Right ventricle myocardium inferior (tissue), 1 donor: ENCODE data around the gene DLG2. TPM values are rescaled to one million over a fixed set of nuclear protein-coding genes. Genes with fewer than 3 reads are reported as not detected.
"Not testable (repeated sequence)": the region's sequence is repeated elsewhere in the genome, so short reads cannot be mapped to it uniquely, and the experiment has no call there.

Experiments
- ATAC-seq: fragments of 200-7000 bp; cut with Tn5 transposase; one replicate; pipeline ENCODE4 v1.9.1; 2020; ENCODE audit warnings: mild to moderate bottlenecking, moderate library complexity
- DNase-seq: peaks from one replicate; pipeline ENCODE4 v3.0.0; 2021; ENCODE audit errors: missing footprints
- intact Hi-C: fragments of 100-400 bp; cut with DNase I; formaldehyde crosslinking; loops from one replicate; pipeline ENCODE4 v1.11.0; 2022
- total RNA-seq: library from RNA; stranded (reverse); fragmentation: NEBNext Ultra II Directional; extraction: Animal tissue kit (Norgen Biotek cat#: 25700); gene quantifications from one replicate; pipeline ENCODE4 v1.2.1, GENCODE V29; 2021
- donor health status: DM: no; HTN: yes; CAD: no; lungs with severe emphysema.

Gene DLG2
- total RNA-seq, 1 donor from 2014 or later = 5.7 TPM

GRCh38 chr11:83628622-83629355 lies 1998.4 kb downstream of the DLG2 start:
- intact Hi-C loops = no loop called here
- DNase-seq (no peak), ATAC-seq (no peak)

- ATAC-seq (no peak), DNase-seq (no peak)
- intact Hi-C loops = no loop called here
Observed at GRCh38 chr11:83625336-83625735, 2001.8 kb downstream of the DLG2 start.

- DNase-seq = no peak
- no peak for ATAC-seq
- intact Hi-C loops = no loop called here
Observed at GRCh38 chr11:83617671-83618070, 2009.5 kb downstream of the DLG2 start.

GRCh38 chr11:83613767-83614121 lies 2013.4 kb downstream of the DLG2 start:
- DNase-seq = no peak
- ATAC-seq = no peak
- intact Hi-C loops = no loop called here

GRCh38 chr11:83612891-83613766 lies 2014.0 kb downstream of the DLG2 start:
- intact Hi-C loops = no loop called here
- ATAC-seq (no peak), DNase-seq (no peak)

GRCh38 chr11:83611600-83611999 lies 2015.5 kb downstream of the DLG2 start:
- intact Hi-C loops = no loop called here
- DNase-seq (no peak), ATAC-seq (no peak)

- intact Hi-C loops = no loop called here
- ATAC-seq = no peak
- DNase-seq = no peak
Observed at GRCh38 chr11:83611031-83611430, 2016.1 kb downstream of the DLG2 start.

- no peak for ATAC-seq
- no peak for DNase-seq
- intact Hi-C loops = no loop called here
Observed at GRCh38 chr11:83609191-83609590, 2018.0 kb downstream of the DLG2 start.

- ATAC-seq = no peak
- DNase-seq = no peak
- intact Hi-C loops = no loop called here
Observed at GRCh38 chr11:83608571-83608970, 2018.6 kb downstream of the DLG2 start.

GRCh38 chr11:83601914-83602527 lies 2025.1 kb downstream of the DLG2 start:
- intact Hi-C loops = no loop called here
- no peak for DNase-seq
- no peak for ATAC-seq

- ATAC-seq (no peak), DNase-seq (no peak)
- intact Hi-C loops = no loop called here
Observed at GRCh38 chr11:83601201-83601913, 2025.8 kb downstream of the DLG2 start.

GRCh38 chr11:83600661-83601060 lies 2026.5 kb downstream of the DLG2 start:
- ATAC-seq = no peak
- intact Hi-C loops = no loop called here
- no peak for DNase-seq

- ATAC-seq = no peak
Observed at GRCh38 chr11:83599066-83599465, 2028.1 kb downstream of the DLG2 start.

GRCh38 chr11:83587797-83588196 lies 2039.3 kb downstream of the DLG2 start:
- ATAC-seq, DNase-seq, intact Hi-C loops: not testable (repeated sequence)

More at GRCh38 chr11:83599066-83599465, 2028.1 kb downstream of the DLG2 start:
- intact Hi-C loops = no loop called here
- DNase-seq = no peak

- intact Hi-C loops = no loop called here
- DNase-seq (no peak), ATAC-seq (no peak)
Observed at GRCh38 chr11:83583757-83584366, 2043.3 kb downstream of the DLG2 start.

- ATAC-seq (no peak), DNase-seq (no peak)
- intact Hi-C loops = no loop called here
Observed at GRCh38 chr11:83574519-83574918, 2052.6 kb downstream of the DLG2 start.

GRCh38 chr11:83572581-83573496 lies 2054.3 kb downstream of the DLG2 start:
- intact Hi-C loops = no loop called here
- no peak for ATAC-seq
- DNase-seq = no peak

GRCh38 chr11:83571302-83571701 lies 2055.8 kb downstream of the DLG2 start:
- intact Hi-C loops = no loop called here
- DNase-seq = no peak
- ATAC-seq = no peak
